Body of pancreas (tissue), 4 donors: ENCODE data around the gene DMXL1. TPM values are rescaled to one million over a fixed set of nuclear protein-coding genes. Genes with fewer than 3 reads are reported as not detected.
A peak's percentile ranks its signal among the peaks of the same experiment; 100 is the strongest.

Experiments used
- ATAC-seq: fragments of 150-250 bp; one replicate; pipeline ENCODE4 v1.9.1; 2016
- DNase-seq, 4 donors: peaks; one replicate each; pipeline ENCODE4 v3.0.0-alpha.2; 2019
- H3K27ac ChIP-seq, 4 donors: fragments of 200-600 bp; sonication (generic); 1 replicate in 3 of 4; 2 replicates in 1 of 4; pipeline versions ENCODE4 v1.5.1 to v1.6.1; 2016 to 2019; ENCODE audit warnings: mild to moderate bottlenecking in 1 of 4, mixed read lengths in 1 of 4, moderate library complexity in 1 of 4
- H3K27me3 ChIP-seq, 2 donors: fragments of 200-600 bp; sonication (generic); one replicate each; pipeline ENCODE4 v1.6.0; 2016; ENCODE audit warnings: mild to moderate bottlenecking in 1 of 2
- H3K36me3 ChIP-seq, 2 donors: fragments of 200-600 bp; sonication (generic); replicated peaks in 1 of 2; 2 replicates each; pipeline ENCODE4 v1.5.1; 2016; ENCODE audit warnings: low read depth in 2 of 2; ENCODE audit not compliant: insufficient read depth in 1 of 2
- H3K4me1 ChIP-seq: fragments of 200-600 bp; sonication (generic); one replicate; pipeline ENCODE4 v1.6.0; 2016
- H3K4me3 ChIP-seq, 2 donors: fragments of 200-600 bp; sonication (generic); 1 replicate in 1 of 2; 2 replicates in 1 of 2; pipeline ENCODE4 v1.5.1; 2016 to 2019
- H3K9me3 ChIP-seq, 3 donors: fragments of 200-600 bp; sonication (generic); 1 replicate in 2 of 3; 2 replicates in 1 of 3; pipeline ENCODE4 v1.5.1; 2016
- CTCF ChIP-seq, 7 experiments: fragments of 450-650 bp in 4 of 7; fragments of 200-600 bp in 3 of 7; sonication (generic) in 3 of 7; IDR thresholded peaks; one replicate each; pipeline ENCODE4 v1.5.1; 2016 to 2019; ENCODE audit warnings: antibody characterized with exemption in 7 of 7
- POLR2A ChIP-seq, 3 donors: fragments of 450-650 bp; IDR thresholded peaks; one replicate each; pipeline ENCODE4 v1.6.1; 2016; ENCODE audit warnings: antibody characterized with exemption in 3 of 3, mild to moderate bottlenecking in 2 of 3
- WGBS, 2 donors: methylation state at CpG; one replicate each; pipeline ENCODE4 v1.1.5; 2017; 5-methylcytosine and 5-hydroxymethylcytosine counted together
- intact Hi-C: fragments of 100-400 bp; cut with DNase I; formaldehyde crosslinking; loops from one replicate; pipeline ENCODE4 v1.15.1; 2023
- total RNA-seq, 2 donors: library from RNA; depleted of rRNA; stranded (reverse); fragments of >200 nt; gene quantifications; one replicate each; pipeline ENCODE4 v1.1.0, GENCODE V29; 2016

DMXL1 gene
- total RNA-seq, 2 donors from 2014 or later: 40.0 to 64.9 TPM

GRCh38 chr5:119243888-119244287, 173.0 kb downstream of the DMXL1 start:
- no peaks in the 10 kb centered on the region for H3K9me3 ChIP-seq
- H3K27ac ChIP-seq: no peak overlapping the region
- H3K27me3 ChIP-seq: no peaks in the 10 kb centered on the region
- DNase-seq (no peak), ATAC-seq (no peak)
- no peak for TF ChIP-seq POLR2A (IDR thresholded peaks at IDR 0.05)
- TF ChIP-seq CTCF (IDR thresholded peaks at IDR 0.05): no peak
- intact Hi-C loops: no loop called here
- no peaks in the 10 kb centered on the region for H3K4me1 ChIP-seq
- no peaks in the 10 kb centered on the region for H3K36me3 ChIP-seq
- WGBS, 2 donors: 89 to 95% methylated on average over 3 of the region's 3 CpGs
- no peak overlapping the region for H3K4me3 ChIP-seq

- 90 to 95% methylated on average over 7 of the region's 7 CpGs for WGBS, 2 donors
- no peaks in the 10 kb centered on the region for H3K9me3 ChIP-seq
- H3K36me3 ChIP-seq: no peaks in the 10 kb centered on the region
- intact Hi-C loops: no loop called here
- no peaks in the 10 kb centered on the region for H3K4me1 ChIP-seq
- ATAC-seq (no peak), DNase-seq (no peak)
- no peak overlapping the region for H3K4me3 ChIP-seq
- no peak overlapping the region for H3K27ac ChIP-seq
- H3K27me3 ChIP-seq: no peaks in the 10 kb centered on the region
- TF ChIP-seq CTCF (IDR thresholded peaks at IDR 0.05): no peak
- TF ChIP-seq POLR2A (IDR thresholded peaks at IDR 0.05): no peak
Measured at GRCh38 chr5:119250946-119251901, 180.3 kb downstream of the DMXL1 start.

- Histone ChIP-seq H3K27me3 (no peaks in the 10 kb centered on the region), H3K4me1 (no peaks in the 10 kb centered on the region), H3K9me3 (no peaks in the 10 kb centered on the region), H3K27ac (no peak overlapping the region), H3K4me3 (no peak overlapping the region), H3K36me3 (no peaks in the 10 kb centered on the region)
- ATAC-seq: no peak
- DNase-seq: no peak
- TF ChIP-seq POLR2A (IDR thresholded peaks at IDR 0.05): no peak
- peak in 1 of 7 experiments; percentile 16 for TF ChIP-seq CTCF (IDR thresholded peaks at IDR 0.05)
- 92 to 93% methylated on average over 5 of the region's 5 CpGs for WGBS, 2 donors
- intact Hi-C loops: no loop called here
Measured at GRCh38 chr5:119255571-119256356, 184.9 kb downstream of the DMXL1 start.

- Histone ChIP-seq H3K4me3 (no peak overlapping the region), H3K9me3 (no peaks in the 10 kb centered on the region), H3K4me1 (no peaks in the 10 kb centered on the region), H3K27me3 (no peaks in the 10 kb centered on the region), H3K36me3 (no peaks in the 10 kb centered on the region), H3K27ac (no peak overlapping the region)
- intact Hi-C loops: no loop called here
- ATAC-seq (no peak), DNase-seq (no peak)
- 93 to 94% methylated on average over 3 of the region's 3 CpGs for WGBS, 2 donors
- TF ChIP-seq POLR2A (IDR thresholded peaks at IDR 0.05): no peak
- no peak for TF ChIP-seq CTCF (IDR thresholded peaks at IDR 0.05)
Measured at GRCh38 chr5:119257613-119258012, 186.7 kb downstream of the DMXL1 start.
